Measurements from ENCODE around the gene FRG2C.
"Not testable (repeated sequence)": the region's sequence is repeated elsewhere in the genome, so short reads cannot be mapped to it uniquely, and the experiment has no call there.

Gene FRG2C

DNA sequence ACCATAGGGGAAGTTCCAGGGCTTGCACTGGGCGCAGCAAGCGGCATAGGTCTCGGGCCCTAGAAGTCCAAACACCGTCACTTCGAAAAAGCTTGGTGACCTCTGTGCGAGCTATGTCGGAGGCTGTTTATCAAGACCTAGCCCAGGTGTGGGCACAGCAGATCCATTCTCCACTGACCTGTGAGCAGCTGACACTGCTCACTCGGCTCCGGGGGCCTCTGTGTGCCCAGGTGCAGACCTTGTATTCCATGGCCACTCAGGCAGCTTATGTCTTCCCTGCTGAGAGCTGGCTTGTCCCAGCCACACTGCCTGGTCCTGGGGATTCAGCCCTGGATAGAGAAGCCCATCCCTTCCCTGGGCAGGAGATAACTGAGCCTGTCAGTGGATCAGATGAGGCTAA lies 1.5 kb downstream of the FRG2C start:
- not testable (repeated sequence) for H3K9ac ChIP-seq (ENCODE audit: low read length); H2AK5ac ChIP-seq (ENCODE audit: low read length); H3K36me3 ChIP-seq (ENCODE audit: control insufficient read depth, insufficient read depth, low read length); H2BK5ac ChIP-seq (ENCODE audit: low read length); H3K56ac ChIP-seq (ENCODE audit: low read length); H3K18ac ChIP-seq (ENCODE audit: low read length); H3K27ac ChIP-seq (ENCODE audit: low read depth, low read length); H4K8ac ChIP-seq (ENCODE audit: low read depth, low read length); H3K4ac ChIP-seq (ENCODE audit: low read depth, low read length); H3K4me1 ChIP-seq (ENCODE audit: control insufficient read depth, low read depth, low read length); H3K4me2 ChIP-seq (ENCODE audit: low read length); H4K5ac ChIP-seq (ENCODE audit: low read length); H3K23ac ChIP-seq (ENCODE audit: low read length); H2BK15ac ChIP-seq (replicated peaks; ENCODE audit: low read depth); H2BK120ac ChIP-seq (ENCODE audit: low read depth, low read length); DNase-seq; H3K79me2 ChIP-seq (ENCODE audit: control insufficient read depth, insufficient read depth, low read length); H3K4me3 ChIP-seq (ENCODE audit: low read length); H3K79me1 ChIP-seq (ENCODE audit: low read length); H3K27me3 ChIP-seq (ENCODE audit: insufficient read depth, low read length, poor library complexity)
- WGBS (ENCODE audit: extremely low coverage, insufficient coverage, low lambda C conversion rate) = no CpG with 5 or more reads among the region's 9 CpGs

DNA sequence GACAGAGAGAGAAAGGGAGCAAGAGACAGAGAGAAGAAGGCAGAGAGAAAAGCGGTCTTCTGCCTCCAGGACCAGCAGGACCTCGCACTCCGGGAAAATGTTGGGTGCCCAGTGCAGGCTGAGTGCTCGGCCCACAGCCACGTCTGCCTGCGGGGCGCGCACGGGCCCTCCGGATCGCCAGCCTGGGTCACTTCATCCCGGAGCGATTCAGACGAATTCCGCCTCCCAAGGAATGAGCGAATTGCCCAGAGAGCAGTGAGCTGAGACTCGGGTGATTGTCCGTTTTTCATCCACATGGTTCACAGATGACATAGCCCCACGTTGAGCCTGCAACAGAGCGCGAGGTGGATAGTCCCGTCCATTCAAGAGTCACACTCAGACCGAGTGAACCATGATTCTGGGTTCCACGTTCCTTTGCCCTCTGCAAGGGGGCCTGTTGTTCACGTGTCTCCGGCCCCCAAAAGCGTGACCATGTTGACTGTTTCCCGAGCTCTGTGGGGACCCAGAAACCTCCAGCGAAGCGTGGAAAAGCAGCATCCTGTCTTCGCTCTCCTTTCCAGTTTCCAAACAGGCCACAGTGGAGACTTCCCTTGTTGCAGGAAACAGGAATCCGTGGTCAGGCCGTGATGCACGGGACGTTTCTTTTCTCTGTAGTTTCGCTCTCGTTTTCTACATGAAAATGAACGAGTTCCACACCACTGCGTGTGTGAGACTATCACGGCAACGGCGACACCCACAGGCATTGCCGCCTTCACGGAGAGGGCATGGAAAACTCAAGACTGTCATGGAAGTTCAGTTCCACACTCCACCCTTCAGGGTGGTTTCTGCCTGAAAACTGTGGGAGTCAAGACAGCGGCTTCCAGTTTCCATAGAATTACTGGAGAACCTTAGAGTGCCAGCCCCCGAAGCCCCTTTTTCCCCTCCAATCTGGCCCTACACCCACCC lies 3.9 kb downstream of the FRG2C start:
- not testable (repeated sequence) for H3K27me3 ChIP-seq (ENCODE audit: insufficient read depth, low read length, poor library complexity)

DNA sequence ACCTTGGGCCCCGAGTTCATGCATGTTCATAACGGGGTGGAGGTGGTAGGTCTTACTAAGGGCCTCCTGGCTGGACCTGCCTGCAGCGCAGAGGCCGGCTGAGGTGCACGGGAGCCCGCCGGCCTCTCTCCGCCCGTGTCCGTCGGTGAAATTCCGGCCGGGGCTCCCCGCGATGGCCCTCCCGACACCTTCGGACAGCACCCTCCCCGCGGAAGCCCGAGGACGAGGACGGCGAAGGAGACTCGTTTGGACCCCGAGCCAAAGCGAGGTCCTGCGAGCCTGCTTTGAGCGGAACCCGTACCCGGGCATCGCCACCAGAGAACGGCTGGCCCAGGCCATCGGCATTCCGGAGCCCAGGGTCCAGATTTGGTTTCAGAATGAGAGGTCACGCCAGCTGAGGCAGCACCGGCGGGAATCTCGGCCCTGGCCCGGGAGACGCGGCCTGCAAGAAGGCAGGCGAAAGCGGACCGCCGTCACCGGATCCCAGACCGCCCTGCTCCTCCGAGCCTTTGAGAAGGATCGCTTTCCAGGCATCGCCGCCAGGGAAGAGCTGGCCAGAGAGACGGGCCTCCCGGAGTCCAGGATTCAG lies 4.7 kb downstream of the FRG2C start:
- H2BK15ac ChIP-seq (replicated peaks; ENCODE audit: low read depth); H3K9ac ChIP-seq (ENCODE audit: low read length); DNase-seq; H3K4me2 ChIP-seq (ENCODE audit: low read length); H2AK5ac ChIP-seq (ENCODE audit: low read length); H3K27ac ChIP-seq (ENCODE audit: low read depth, low read length); H3K4ac ChIP-seq (ENCODE audit: low read depth, low read length); H3K4me3 ChIP-seq (ENCODE audit: low read length); H4K5ac ChIP-seq (ENCODE audit: low read length); H3K18ac ChIP-seq (ENCODE audit: low read length); H2BK5ac ChIP-seq (ENCODE audit: low read length); H3K27me3 ChIP-seq (ENCODE audit: insufficient read depth, low read length, poor library complexity); H2BK120ac ChIP-seq (ENCODE audit: low read depth, low read length); H3K79me1 ChIP-seq (ENCODE audit: low read length); H3K23ac ChIP-seq (ENCODE audit: low read length); H4K8ac ChIP-seq (ENCODE audit: low read depth, low read length); H3K36me3 ChIP-seq (ENCODE audit: control insufficient read depth, insufficient read depth, low read length); H3K79me2 ChIP-seq (ENCODE audit: control insufficient read depth, insufficient read depth, low read length); H3K4me1 ChIP-seq (ENCODE audit: control insufficient read depth, low read depth, low read length): not testable (repeated sequence)
- WGBS (ENCODE audit: extremely low coverage, insufficient coverage, low lambda C conversion rate) = no CpG with 5 or more reads among the region's 53 CpGs
- H3K56ac ChIP-seq (ENCODE audit: low read length) = peak overlapping the region; percentile 60

More for the DNA sequence above, 3.9 kb downstream of the FRG2C start:
- not testable (repeated sequence) for H3K4me3 ChIP-seq (ENCODE audit: low read length); H3K4ac ChIP-seq (ENCODE audit: low read depth, low read length); H2BK5ac ChIP-seq (ENCODE audit: low read length); H4K8ac ChIP-seq (ENCODE audit: low read depth, low read length); H3K18ac ChIP-seq (ENCODE audit: low read length); H3K23ac ChIP-seq (ENCODE audit: low read length); H3K79me2 ChIP-seq (ENCODE audit: control insufficient read depth, insufficient read depth, low read length); H3K4me1 ChIP-seq (ENCODE audit: control insufficient read depth, low read depth, low read length); H2BK15ac ChIP-seq (replicated peaks; ENCODE audit: low read depth); H2AK5ac ChIP-seq (ENCODE audit: low read length); H3K27ac ChIP-seq (ENCODE audit: low read depth, low read length); H3K79me1 ChIP-seq (ENCODE audit: low read length); H4K5ac ChIP-seq (ENCODE audit: low read length); H3K36me3 ChIP-seq (ENCODE audit: control insufficient read depth, insufficient read depth, low read length); H2BK120ac ChIP-seq (ENCODE audit: low read depth, low read length)
- H3K4me2 ChIP-seq (ENCODE audit: low read length) = peak overlapping the region; percentile 24
- WGBS (ENCODE audit: extremely low coverage, insufficient coverage, low lambda C conversion rate) = no CpG with 5 or more reads among the region's 46 CpGs
- H3K9ac ChIP-seq (ENCODE audit: low read length) = peak overlapping the region; percentile 47
- H3K56ac ChIP-seq (ENCODE audit: low read length) = peak overlapping the region; percentile 62
- peak; percentile 34 for DNase-seq

DNA sequence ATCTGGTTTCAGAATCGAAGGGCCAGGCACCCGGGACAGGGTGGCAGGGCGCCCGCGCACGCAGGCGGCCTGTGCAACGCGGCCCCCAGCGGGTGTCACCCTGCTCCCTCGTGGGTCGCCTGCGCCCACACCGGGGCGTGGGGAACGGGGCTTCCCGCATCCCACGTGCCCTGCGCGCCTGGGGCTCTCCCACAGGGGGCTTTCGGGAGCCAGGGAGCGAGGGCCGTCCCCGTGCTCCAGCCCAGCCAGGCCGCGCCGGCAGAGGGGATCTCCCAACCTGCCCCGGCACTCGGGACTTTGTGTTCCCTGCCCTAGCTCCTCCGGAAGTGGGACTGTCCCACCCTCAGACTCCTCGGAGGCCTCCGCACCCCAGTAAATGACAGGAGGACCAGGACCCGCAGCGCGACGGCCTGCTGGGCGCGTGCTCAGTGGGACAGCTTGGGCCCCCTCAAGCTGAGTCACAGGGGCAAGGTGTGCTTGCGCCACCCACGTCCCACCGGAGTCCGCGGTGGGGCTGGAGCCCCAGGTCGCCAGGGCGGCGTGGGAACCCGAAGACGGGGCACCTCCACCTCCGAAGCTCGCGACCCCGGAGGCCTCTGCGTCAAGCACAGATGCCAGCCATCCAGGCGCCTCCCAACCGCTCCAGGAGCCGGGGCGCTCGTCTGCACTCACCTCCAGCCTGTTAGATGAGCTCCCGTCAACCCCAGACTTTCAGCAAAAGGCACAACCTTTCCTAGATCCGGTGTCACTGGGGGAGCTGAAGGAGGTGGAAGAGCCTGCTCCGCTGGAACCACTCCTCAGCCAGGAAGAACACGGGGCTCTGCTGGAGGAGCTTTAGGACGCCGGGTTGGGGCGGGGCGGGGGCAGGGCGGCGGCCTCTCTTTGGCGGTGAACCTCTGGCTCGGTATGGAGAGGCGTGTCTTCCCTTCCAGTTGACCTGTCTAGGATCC lies 5.5 kb downstream of the FRG2C start:
- not testable (repeated sequence) for H2BK5ac ChIP-seq (ENCODE audit: low read length); H3K23ac ChIP-seq (ENCODE audit: low read length); H3K27me3 ChIP-seq (ENCODE audit: insufficient read depth, low read length, poor library complexity); H3K79me1 ChIP-seq (ENCODE audit: low read length); H3K18ac ChIP-seq (ENCODE audit: low read length); H3K4me1 ChIP-seq (ENCODE audit: control insufficient read depth, low read depth, low read length); H3K27ac ChIP-seq (ENCODE audit: low read depth, low read length); H3K79me2 ChIP-seq (ENCODE audit: control insufficient read depth, insufficient read depth, low read length); H2BK15ac ChIP-seq (replicated peaks; ENCODE audit: low read depth); H2AK5ac ChIP-seq (ENCODE audit: low read length); H4K8ac ChIP-seq (ENCODE audit: low read depth, low read length); H4K5ac ChIP-seq (ENCODE audit: low read length); H2BK120ac ChIP-seq (ENCODE audit: low read depth, low read length); H3K4ac ChIP-seq (ENCODE audit: low read depth, low read length); H3K36me3 ChIP-seq (ENCODE audit: control insufficient read depth, insufficient read depth, low read length)
- Histone ChIP-seq H3K56ac (ENCODE audit: low read length) (peak overlapping the region; percentile 71), H3K9ac (ENCODE audit: low read length) (peak overlapping the region; percentile 69), H3K4me2 (ENCODE audit: low read length) (peak overlapping the region; percentile 86), H3K4me3 (ENCODE audit: low read length) (peak overlapping the region; percentile 28)
- WGBS (ENCODE audit: extremely low coverage, insufficient coverage, low lambda C conversion rate) = no CpG with 5 or more reads among the region's 71 CpGs
- DNase-seq = peak; percentile 92

DNA sequence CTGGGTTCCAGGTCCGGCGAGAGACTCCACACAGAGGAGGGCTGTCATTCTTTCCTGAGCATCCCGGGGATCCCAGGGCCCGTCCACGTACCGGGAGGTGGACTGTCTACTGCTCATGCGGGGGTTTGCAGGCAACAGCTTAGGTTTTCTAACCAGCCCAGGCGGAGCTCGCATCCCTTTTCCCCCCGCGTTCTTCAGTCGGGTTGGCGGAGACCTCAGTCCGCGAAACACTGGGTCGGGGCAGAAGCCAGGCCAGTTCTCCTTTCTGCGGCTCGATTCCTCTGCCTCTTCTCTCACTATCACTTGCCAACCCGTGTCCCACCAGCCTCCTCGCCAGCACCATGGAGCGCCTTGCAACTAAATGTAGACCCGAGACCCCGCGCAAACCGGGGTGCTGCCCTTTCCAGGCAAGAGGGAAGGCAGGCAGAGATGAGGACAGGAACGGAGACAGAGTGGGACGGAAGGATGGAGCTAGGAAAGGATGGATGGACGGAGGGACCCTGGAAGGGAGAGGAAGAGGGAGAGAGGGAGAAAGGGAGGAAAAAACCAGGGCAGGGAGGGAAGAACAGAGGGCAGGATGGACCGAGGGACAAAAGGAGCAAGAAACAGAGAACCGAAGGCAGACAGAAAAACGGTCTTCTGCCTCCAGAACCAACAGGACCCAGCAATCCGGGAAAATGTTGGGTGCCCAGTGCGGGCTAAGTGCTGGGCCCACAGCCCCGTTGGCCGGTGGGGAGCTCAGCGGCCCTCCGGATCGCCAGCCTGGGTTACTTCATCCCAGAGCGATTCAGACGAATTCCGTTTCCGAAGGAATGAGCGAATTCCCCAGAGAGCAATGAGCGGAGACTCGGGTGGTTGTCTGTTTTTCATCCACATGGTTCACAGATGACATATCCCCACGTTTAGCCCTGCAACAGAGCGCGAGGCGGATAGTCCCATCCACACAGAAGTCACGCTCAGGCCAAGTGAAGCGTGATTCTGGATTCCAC lies 6.5 kb downstream of the FRG2C start:
- not testable (repeated sequence) for H3K4ac ChIP-seq (ENCODE audit: low read depth, low read length); H4K5ac ChIP-seq (ENCODE audit: low read length); H3K27ac ChIP-seq (ENCODE audit: low read depth, low read length); H3K23ac ChIP-seq (ENCODE audit: low read length); H2BK15ac ChIP-seq (replicated peaks; ENCODE audit: low read depth); H2BK5ac ChIP-seq (ENCODE audit: low read length); H3K4me1 ChIP-seq (ENCODE audit: control insufficient read depth, low read depth, low read length); H3K18ac ChIP-seq (ENCODE audit: low read length); H3K79me1 ChIP-seq (ENCODE audit: low read length); H3K36me3 ChIP-seq (ENCODE audit: control insufficient read depth, insufficient read depth, low read length); H3K79me2 ChIP-seq (ENCODE audit: control insufficient read depth, insufficient read depth, low read length); H3K27me3 ChIP-seq (ENCODE audit: insufficient read depth, low read length, poor library complexity); H4K8ac ChIP-seq (ENCODE audit: low read depth, low read length); H2BK120ac ChIP-seq (ENCODE audit: low read depth, low read length); H2AK5ac ChIP-seq (ENCODE audit: low read length)
- DNase-seq = peak; percentile 83
- Histone ChIP-seq H3K56ac (ENCODE audit: low read length) (peak overlapping the region; percentile 73), H3K4me3 (ENCODE audit: low read length) (peak overlapping the region; percentile 9), H3K9ac (ENCODE audit: low read length) (peak overlapping the region; percentile 69), H3K4me2 (ENCODE audit: low read length) (peak overlapping the region; percentile 86)
- WGBS (ENCODE audit: extremely low coverage, insufficient coverage, low lambda C conversion rate) = no CpG with 5 or more reads among the region's 51 CpGs

All from mesendoderm (in vitro differentiated cells).